Activated B cell treated with CpG ODN at 0.5 μM for 24 hours (primary cell): ENCODE data around the gene DUSP5. TPM values are rescaled to one million over a fixed set of nuclear protein-coding genes. Genes with fewer than 3 reads are reported as not detected.

ENCODE experiments used
- ATAC-seq: fragments of 200-7000 bp; cut with Tn5 transposase; one replicate; pipeline ENCODE4 v1.10.0; 2021; ENCODE audit warnings: low read depth, mild to moderate bottlenecking, moderate library complexity
- CTCF ChIA-PET: fragments of 350-600 bp; sonication (Branson Sonifier 250); formaldehyde crosslinking; loops from one replicate; lab custom pipeline; 2021; ENCODE audit warnings: antibody characterized with exemption; lab: Charles Lee
- POLR2A ChIA-PET: fragments of 350-600 bp; sonication (Branson Sonifier 250); formaldehyde crosslinking; loops from one replicate; lab custom pipeline; 2021; ENCODE audit warnings: antibody characterized with exemption; lab: Charles Lee
- DNase-seq: peaks from one replicate; pipeline ENCODE4 v3.0.0; 2022
- H3K27ac Mint-ChIP-seq: one replicate; pipeline ENCODE4 v1.8.0; 2020; ENCODE audit warnings: mixed read lengths
- H3K27me3 Mint-ChIP-seq: one replicate; pipeline ENCODE4 v1.8.0; 2021; ENCODE audit warnings: mixed read lengths
- H3K36me3 Mint-ChIP-seq: one replicate; pipeline ENCODE4 v1.8.0; 2021; ENCODE audit warnings: low read depth, mixed read lengths
- H3K4me1 Mint-ChIP-seq: one replicate; pipeline ENCODE4 v1.8.0; 2021; ENCODE audit warnings: mixed read lengths
- H3K4me3 Mint-ChIP-seq: one replicate; pipeline ENCODE4 v1.8.0; 2020; ENCODE audit warnings: mild to moderate bottlenecking, mixed read lengths
- H3K9me3 Mint-ChIP-seq: one replicate; pipeline ENCODE4 v1.8.0; 2020; ENCODE audit warnings: mixed read lengths
- CTCF ChIP-seq: fragments of 200-600 bp; IDR thresholded peaks from one replicate; pipeline ENCODE4 v1.8.0; 2022; ENCODE audit warnings: antibody characterized with exemption, mild to moderate bottlenecking
- intact Hi-C: fragments of 100-400 bp; cut with micrococcal nuclease; formaldehyde crosslinking; loops from one replicate; pipeline ENCODE4 v1.15.1; 2024
- total RNA-seq: library from RNA; stranded (reverse); gene quantifications from 2 replicates; pipeline ENCODE4 v1.2.3, GENCODE V29; 2022

DUSP5 gene
- total RNA-seq, 1 donor from 2014 or later, result 26.1 TPM

GRCh38 chr10:110548002-110548401 lies 50.3 kb downstream of the DUSP5 start:
- no peak for ATAC-seq
- intact Hi-C loops, result no loop called here
- no peak for TF ChIP-seq CTCF
- no peak for DNase-seq
- POLR2A ChIA-PET, result interaction anchor here (1.2 kb wide), 1 partner anchor 193 kb away, joined by 5 read pairs; no protein-coding TSS in a partner anchor
- no peaks in the 10 kb centered on the region for H3K9me3 Mint-ChIP-seq
- no peak overlapping the region for H3K4me3 Mint-ChIP-seq
- no peak overlapping the region for H3K27ac Mint-ChIP-seq
- peaks cover 10% of the 10 kb centered on the region for H3K27me3 Mint-ChIP-seq
- CTCF ChIA-PET, result interaction anchor here (1.7 to 4.8 kb wide), 5 partner anchors 49 to 242 kb away, joined by 5 to 48 read pairs (median 22); partner anchors contain the start of gene SMNDC1
- peaks cover 6% of the 10 kb centered on the region for H3K4me1 Mint-ChIP-seq
- no peaks in the 10 kb centered on the region for H3K36me3 Mint-ChIP-seq

GRCh38 chr10:110549211-110549610 lies 51.5 kb downstream of the DUSP5 start:
- ATAC-seq (no peak), DNase-seq (no peak)
- no peaks in the 10 kb centered on the region for H3K9me3 Mint-ChIP-seq
- intact Hi-C loops, result no loop called here
- peaks cover 13% of the 10 kb centered on the region for H3K27me3 Mint-ChIP-seq
- no peak overlapping the region for H3K27ac Mint-ChIP-seq
- TF ChIP-seq CTCF, result no peak
- H3K4me3 Mint-ChIP-seq, result no peak overlapping the region
- ChIA-PET CTCF (interaction anchor here (0.8 to 3.4 kb wide), 7 partner anchors 18 to 243 kb away, joined by 3 to 43 read pairs (median 5); partner anchors contain the start of genes SMC3 and SMNDC1), POLR2A (interaction anchor here (0.6 to 2.3 kb wide), 3 partner anchors 58 to 243 kb away, joined by 3 to 13 read pairs (median 5); partner anchors contain the start of gene SMNDC1)
- no peaks in the 10 kb centered on the region for H3K36me3 Mint-ChIP-seq
- peaks cover 6% of the 10 kb centered on the region for H3K4me1 Mint-ChIP-seq

- no peak for DNase-seq
- H3K36me3 Mint-ChIP-seq, result no peaks in the 10 kb centered on the region
- no peak overlapping the region for H3K27ac Mint-ChIP-seq
- no peak overlapping the region for H3K4me3 Mint-ChIP-seq
- H3K9me3 Mint-ChIP-seq, result no peaks in the 10 kb centered on the region
- peaks cover 21% of the 10 kb centered on the region for H3K27me3 Mint-ChIP-seq
- H3K4me1 Mint-ChIP-seq, result peaks cover 2% of the 10 kb centered on the region
- CTCF ChIA-PET, result no interaction called here
- ATAC-seq, result no peak
- intact Hi-C loops, result no loop called here
- POLR2A ChIA-PET, result no interaction called here
- no peak for TF ChIP-seq CTCF
These were observed 56.2 kb downstream of the DUSP5 start for GRCh38 chr10:110553905-110554304.

GRCh38 chr10:110556296-110556695 lies 58.6 kb downstream of the DUSP5 start:
- no peak for ATAC-seq
- peaks cover 2% of the 10 kb centered on the region for H3K4me1 Mint-ChIP-seq
- peaks cover 19% of the 10 kb centered on the region for H3K27me3 Mint-ChIP-seq
- H3K27ac Mint-ChIP-seq, result no peak overlapping the region
- H3K9me3 Mint-ChIP-seq, result no peaks in the 10 kb centered on the region
- POLR2A ChIA-PET, result no interaction called here
- intact Hi-C loops, result loop anchor here (5.0 kb wide), 1 partner anchor 36 kb away; no protein-coding TSS in a partner anchor
- no peaks in the 10 kb centered on the region for H3K36me3 Mint-ChIP-seq
- no peak overlapping the region for H3K4me3 Mint-ChIP-seq
- CTCF ChIA-PET, result no interaction called here
- no peak for TF ChIP-seq CTCF
- DNase-seq, result no peak

GRCh38 chr10:110556969-110557601 lies 59.4 kb downstream of the DUSP5 start:
- H3K4me3 Mint-ChIP-seq, result no peak overlapping the region
- ChIA-PET POLR2A (no interaction called here), CTCF (interaction anchor here (0.7 to 1.3 kb wide), 2 partner anchors 11 to 261 kb away, joined by 3 to 4 read pairs; no protein-coding TSS in a partner anchor)
- peaks cover 15% of the 10 kb centered on the region for H3K27me3 Mint-ChIP-seq
- intact Hi-C loops, result loop anchor here (1.0 to 5.0 kb wide), 2 partner anchors 10 to 35 kb away; partner anchors contain the start of gene SMC3
- no peaks in the 10 kb centered on the region for H3K9me3 Mint-ChIP-seq
- no peak overlapping the region for H3K27ac Mint-ChIP-seq
- DNase-seq (no peak), ATAC-seq (peak; percentile 79)
- peaks cover 2% of the 10 kb centered on the region for H3K4me1 Mint-ChIP-seq
- no peak for TF ChIP-seq CTCF
- no peaks in the 10 kb centered on the region for H3K36me3 Mint-ChIP-seq
